ENCODE results near the gene EEIG1.

The EEIG1 gene

DNA sequence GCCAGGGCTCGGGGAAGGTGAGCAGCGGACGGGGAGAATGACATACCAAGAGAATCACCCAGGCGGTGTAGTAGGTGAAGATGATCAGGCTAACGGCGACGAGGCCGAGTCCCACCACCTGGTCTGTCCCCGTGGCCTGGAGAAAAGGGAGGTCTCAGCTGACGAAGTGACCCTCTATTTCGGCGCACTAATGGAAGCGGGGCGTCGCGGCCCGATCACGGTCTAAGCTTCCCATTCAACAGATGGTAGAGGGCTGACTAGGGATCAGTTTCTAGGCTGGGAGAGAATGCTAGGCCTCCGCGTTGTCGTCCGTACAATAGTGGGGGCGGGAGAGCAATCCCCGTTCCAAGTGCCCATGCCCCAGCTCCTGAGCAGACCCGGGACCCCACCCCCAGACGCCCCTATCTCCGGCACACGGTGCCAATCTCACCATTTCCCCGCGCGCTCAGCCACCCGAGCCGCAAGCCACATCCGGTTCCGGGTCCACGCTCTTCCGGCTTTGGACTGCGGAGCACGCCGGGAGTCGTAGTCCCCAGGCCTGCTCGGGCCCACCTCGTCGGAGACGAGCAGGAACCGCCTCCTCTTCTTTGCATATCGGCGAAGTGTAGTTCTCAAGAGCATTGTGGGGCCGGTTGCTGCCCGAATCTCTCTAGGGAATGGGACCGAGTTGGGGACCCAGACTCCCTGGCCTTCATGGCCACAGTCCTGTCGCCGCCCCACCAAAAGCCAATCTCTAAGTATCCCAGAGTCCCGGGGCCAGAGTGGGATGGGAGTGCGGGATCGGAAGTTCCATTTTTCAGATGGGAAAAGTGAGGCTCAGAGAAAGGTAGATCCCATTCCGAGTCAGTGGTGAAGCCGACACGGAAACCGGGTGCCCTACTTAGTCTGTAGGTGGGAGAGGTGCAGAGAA lies 43.1 kb downstream of the EEIG1 start, which contains the start of gene DPM2:
Gene DPM2 (minus strand): TSS at position 467 of the 910 bp plus-strand sequence. CDS start 34 bp downstream, at position 433.
- DNase-seq, result peak; percentile 68

DNA sequence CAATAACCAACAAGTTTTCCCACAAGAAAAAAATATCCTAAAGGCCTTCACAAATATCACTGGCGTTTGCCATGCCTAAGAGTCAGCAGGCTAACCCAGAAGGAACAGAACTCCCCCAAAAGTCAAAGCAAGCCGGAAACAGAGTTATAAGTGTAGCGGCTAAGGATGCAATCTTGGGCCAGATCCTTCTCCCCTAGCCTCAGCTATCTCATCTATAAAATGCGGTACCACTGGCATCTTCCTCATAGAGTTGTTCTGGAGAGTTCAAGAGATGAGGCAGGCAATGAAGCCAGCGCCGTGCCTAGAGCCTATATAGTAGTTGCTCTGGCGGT lies 43.8 kb downstream of the EEIG1 start:
- no peak for DNase-seq

DNA sequence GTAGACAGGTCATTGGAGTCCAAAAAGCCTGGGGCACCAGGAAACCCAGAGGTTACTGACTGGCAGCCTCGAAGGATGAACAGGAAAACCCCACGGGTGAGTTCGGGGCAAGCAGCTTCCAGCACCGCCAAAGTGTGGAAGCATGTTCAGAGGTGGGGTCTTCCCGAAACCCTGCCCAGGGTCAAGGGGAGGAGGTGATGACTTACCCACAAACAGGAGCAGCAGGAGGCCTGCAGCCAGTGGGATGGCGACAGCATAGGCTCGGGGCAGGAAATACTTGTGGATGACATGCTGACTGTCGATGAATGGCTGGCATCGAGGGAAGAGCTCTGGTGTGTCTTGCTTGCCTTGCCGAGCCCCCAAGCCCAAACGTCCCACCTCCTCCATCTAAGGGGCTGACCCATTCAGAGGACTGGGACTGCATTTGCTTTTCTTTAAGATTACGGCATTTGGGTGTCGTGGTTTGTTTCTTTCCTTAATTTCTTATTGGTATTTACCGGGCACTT lies 44.4 kb downstream of the EEIG1 start:
- DNase-seq, result no peak

DNA sequence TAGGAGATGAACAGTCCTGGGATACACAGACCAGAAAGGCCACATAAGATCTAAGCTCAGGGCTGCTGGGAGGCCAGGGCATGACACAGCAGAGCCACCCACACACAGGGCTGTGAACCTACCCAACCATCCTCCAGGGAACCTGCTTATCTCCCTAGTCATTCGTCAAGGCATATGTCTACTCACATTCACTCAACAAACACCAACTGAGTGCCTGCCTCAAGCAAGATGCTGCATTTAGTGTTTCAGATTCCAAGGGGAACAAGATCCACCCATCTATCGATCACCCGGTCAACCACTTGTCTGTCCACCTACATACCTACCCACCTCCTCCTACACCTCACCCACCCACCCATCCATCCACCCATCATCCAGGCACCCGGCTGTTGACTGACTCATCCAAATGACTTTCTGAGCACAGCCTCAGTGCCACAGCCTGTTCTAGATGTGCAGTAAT lies 45.0 kb downstream of the EEIG1 start:
- DNase-seq, result no peak

DNA sequence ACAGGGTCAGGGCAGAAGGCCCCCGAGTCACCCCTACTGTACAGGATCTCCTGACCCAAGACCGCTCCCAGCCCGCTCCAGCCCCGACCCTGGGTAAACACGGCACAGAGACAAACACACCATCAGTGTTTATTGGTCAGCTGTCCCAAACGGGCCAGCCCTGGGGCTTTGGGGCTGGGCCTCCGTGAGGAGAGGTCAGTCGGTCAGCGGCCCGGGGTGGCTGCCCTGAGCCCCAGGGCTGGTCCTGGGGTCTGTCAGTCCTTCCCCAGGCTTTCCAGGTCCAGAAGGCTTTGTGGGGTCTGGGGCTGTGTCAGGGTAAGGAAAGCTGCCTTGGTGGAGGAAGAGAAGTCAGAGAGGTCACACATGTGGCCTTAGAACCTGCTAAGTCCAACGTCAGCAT lies 45.8 kb downstream of the EEIG1 start:
- no peak for DNase-seq

DNA sequence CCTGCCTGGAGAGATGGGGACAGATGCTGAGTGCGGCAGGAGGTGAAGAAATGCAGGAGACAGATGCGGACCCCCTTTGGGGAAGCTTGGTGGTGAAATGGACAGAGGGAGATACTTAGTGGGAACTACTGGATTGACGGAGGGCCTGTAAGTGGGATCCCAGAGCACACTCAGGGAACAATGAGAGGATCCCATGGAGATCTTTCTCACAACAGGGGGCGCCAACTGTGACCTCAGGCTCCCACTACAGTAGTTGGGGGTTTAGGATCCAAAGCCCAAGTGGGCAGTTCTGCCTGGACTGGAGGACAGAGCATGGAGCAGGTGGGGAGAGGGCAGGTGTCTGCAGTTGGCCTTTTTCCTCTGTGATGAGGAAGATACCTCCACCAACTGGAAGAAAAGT lies 46.5 kb downstream of the EEIG1 start:
- no peak for DNase-seq

DNA sequence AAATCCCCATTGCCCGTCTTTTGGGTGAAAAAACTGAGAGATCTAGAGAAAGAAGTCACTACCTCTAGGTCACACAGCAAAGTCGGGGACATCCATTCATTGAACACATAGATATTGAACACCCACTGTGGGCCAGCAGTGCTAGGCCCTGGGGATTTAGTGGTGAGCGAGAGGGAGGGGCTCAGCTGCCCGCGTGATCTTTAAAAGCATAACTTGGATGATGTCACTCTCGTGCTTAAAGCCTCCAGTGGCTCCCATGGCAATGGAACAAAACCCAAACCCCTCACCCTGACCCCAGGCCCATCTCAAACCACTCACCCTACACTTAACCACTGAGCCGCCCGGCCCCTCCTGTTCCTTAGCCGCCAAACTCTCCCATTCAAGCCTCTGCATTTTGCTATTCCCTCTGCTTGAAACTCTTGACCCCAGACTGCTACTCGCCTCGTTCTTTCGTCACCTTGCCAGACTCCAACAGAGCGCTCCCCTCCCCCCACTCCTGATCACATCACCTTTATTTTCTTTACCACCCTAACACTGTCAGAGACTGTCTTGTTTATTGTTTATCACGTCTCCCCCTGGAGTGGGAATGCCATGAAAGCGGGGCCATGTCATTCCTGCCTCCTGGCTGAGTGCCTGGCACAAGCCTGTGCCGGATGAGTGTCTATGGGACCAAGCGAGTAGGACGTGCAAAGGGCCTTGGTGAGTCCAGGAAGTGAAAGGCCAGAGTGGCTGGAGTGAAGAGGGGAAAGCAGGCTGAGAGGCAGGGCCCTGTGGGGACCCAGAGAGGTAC lies 49.5 kb downstream of the EEIG1 start:
- DNase-seq, result no peak
